Coronary artery (tissue), 2 donors: ENCODE measurements around the gene ATRN.

Experiments used
- DNase-seq: peaks from one replicate; pipeline ENCODE4 v3.0.0-alpha.2; 2017; ENCODE audit warnings: low spot score
- H3K27ac ChIP-seq, 2 donors: fragments of 200-600 bp; sonication (generic); one replicate each; pipeline ENCODE4 v1.5.1; 2016 to 2019
- H3K4me3 ChIP-seq: fragments of 200-600 bp; sonication (generic); 2 replicates; pipeline ENCODE4 v1.5.1; 2016; ENCODE audit warnings: mild to moderate bottlenecking, moderate library complexity
- TF ChIP-seq, protein P1 (sequence below): fragments of 200-600 bp; sonication (generic); IDR thresholded peaks from one replicate; pipeline ENCODE4 v1.5.1; 2019; ENCODE audit warnings: antibody characterized with exemption

The ATRN gene

DNA sequence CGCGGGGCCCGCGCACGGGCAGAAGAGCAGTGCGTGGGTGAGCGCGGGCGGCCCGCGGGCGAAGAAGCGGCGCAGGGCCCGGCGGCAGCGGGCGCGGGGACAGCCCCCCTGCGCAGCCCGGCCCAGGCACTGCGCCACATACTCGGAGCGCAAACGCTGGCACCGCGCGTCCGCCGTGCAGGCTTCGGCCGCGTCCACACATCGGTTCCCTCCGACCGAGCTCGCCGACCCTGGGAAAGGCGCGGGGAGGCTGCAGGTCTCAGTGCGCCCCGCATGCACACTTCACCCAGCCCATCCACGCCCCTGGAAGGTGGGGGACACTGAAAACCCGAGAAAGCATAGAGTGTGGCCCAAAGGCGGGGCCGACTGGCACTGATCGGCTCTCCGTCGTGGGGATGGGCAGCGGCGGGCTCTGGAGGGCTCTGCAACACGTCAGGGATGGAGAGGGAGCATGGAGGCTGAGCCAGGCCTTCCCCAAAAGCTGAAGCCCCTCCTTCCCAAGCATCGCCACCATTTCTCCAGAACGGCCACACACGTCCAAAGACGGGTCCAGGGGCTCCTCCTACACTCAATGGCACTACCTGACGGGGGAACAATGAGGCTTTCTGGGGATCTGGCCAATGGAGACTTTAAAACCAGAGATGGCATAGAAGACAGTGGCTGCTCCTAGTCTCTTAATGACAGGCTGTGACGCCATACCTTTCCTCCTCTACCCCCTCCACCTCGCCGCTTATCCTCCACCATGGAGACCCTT is 190.4 kb downstream of the ATRN start:
- peak overlapping the region; percentile 50 for H3K4me3 ChIP-seq
- DNase-seq, result no peak

DNA sequence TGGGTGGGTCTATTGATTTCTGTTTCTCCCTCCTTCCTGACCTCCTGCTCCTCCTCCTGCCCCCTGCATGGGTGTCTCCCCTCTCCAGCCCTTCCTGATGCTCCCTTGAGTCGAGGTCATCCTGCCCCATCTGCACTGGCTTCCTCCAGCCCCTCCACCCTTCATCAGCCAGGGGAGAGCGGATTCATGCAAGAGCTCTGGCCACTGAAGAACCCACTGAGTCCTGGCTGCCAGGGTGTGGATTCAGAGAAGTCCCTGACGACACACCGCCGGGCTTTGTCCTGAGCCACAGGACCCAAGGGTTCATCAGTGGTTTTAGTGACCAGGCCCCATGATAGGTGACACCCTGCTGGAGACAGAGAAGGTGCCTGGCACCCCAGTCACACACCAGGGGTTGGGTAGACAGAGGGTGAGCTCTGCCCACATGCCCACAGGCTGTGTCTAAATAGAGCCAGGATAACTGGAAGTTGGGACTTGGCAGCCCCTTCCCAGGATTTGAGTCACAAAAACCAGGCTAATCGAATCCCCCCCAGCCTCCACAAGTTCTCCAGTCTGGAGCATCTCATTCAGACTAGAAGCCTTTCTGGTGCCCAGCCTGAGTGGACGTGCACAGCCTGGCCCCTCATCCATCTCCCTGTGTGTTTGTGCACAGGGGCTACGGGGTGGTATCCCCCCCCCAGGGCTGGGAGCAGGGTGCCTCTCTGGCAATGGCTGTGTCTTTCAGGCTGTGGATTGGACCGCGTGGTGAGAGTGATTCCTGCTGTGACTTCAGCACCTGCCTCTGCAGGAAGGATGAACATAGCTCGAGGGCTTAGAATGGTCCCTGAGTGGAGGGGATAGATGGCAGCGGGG is 191.2 kb downstream of the ATRN start:
- Histone ChIP-seq H3K27ac (no peak overlapping the region), H3K4me3 (no peak overlapping the region)
- DNase-seq, result no peak
- TF ChIP-seq, protein P1, sequence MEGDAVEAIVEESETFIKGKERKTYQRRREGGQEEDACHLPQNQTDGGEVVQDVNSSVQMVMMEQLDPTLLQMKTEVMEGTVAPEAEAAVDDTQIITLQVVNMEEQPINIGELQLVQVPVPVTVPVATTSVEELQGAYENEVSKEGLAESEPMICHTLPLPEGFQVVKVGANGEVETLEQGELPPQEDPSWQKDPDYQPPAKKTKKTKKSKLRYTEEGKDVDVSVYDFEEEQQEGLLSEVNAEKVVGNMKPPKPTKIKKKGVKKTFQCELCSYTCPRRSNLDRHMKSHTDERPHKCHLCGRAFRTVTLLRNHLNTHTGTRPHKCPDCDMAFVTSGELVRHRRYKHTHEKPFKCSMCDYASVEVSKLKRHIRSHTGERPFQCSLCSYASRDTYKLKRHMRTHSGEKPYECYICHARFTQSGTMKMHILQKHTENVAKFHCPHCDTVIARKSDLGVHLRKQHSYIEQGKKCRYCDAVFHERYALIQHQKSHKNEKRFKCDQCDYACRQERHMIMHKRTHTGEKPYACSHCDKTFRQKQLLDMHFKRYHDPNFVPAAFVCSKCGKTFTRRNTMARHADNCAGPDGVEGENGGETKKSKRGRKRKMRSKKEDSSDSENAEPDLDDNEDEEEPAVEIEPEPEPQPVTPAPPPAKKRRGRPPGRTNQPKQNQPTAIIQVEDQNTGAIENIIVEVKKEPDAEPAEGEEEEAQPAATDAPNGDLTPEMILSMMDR, result no peak

More for the DNA sequence above, 190.4 kb downstream of the ATRN start:
- H3K27ac ChIP-seq, result no peak overlapping the region
- TF ChIP-seq, protein P1, result no peak

DNA sequence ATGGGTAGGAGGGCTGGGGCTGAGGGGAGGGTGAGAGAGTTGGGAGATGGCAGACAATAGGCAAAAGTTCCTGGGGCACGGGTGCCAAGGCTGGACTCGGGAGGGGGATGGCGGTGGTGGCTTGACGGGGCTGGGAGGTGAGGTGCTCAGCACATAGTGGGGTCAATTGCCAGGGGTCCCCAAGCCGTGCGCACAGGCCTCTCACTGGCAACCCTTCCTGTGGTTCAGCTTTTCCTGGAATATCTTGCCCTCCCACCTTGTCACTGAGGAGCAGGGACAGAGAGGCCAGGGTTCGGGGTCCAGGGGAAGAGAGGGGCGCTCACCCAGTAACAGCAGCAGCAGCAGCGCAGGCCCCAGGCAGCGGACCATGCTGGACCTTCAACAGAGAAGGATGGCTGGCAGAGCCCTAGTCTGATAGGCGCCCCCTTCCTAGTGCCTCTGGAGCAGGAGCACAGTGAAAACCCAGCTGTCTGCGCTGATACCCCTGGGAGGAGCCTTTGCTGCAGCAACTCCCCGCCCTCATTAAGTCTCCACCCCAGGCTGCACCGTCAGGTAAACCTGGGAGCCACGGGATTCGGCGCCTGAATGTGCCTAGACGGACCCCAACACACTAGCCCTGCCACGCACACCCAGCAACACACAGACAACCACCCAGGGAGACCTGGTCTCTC is 192.3 kb downstream of the ATRN start, which contains the start of gene GFRA4:
TSS of gene GFRA4 (minus strand) at position 369 of the 671 bp plus-strand sequence. CDS start at position 369, 0 bp downstream.
- TF ChIP-seq, protein P1, result no peak
- no peak within 1 kb of the TSS for H3K27ac ChIP-seq
- no peak for DNase-seq
- no peak within 1 kb of the TSS for H3K4me3 ChIP-seq

DNA sequence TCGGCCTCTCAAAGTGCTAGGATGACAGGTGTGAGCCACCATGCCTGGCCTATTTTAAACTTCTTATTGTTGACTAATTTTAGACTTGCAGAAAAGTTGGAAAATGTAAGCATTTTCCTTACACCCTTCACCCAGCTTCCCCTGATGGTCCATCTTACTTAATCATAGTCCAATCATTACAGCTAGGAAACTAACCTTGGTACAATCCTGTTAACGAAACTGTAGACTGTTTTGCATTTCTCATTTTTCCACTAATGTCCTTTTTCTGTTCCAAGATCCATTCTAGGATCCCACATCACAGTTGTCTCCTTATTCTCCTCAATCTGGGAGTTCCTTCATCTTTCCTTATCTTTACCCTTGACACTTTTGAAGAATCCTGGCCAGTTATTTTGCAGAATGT is 193.0 kb downstream of the ATRN start:
- H3K27ac ChIP-seq, result no peak overlapping the region
- no peak overlapping the region for H3K4me3 ChIP-seq
- no peak for DNase-seq
- TF ChIP-seq, protein P1, result no peak

DNA sequence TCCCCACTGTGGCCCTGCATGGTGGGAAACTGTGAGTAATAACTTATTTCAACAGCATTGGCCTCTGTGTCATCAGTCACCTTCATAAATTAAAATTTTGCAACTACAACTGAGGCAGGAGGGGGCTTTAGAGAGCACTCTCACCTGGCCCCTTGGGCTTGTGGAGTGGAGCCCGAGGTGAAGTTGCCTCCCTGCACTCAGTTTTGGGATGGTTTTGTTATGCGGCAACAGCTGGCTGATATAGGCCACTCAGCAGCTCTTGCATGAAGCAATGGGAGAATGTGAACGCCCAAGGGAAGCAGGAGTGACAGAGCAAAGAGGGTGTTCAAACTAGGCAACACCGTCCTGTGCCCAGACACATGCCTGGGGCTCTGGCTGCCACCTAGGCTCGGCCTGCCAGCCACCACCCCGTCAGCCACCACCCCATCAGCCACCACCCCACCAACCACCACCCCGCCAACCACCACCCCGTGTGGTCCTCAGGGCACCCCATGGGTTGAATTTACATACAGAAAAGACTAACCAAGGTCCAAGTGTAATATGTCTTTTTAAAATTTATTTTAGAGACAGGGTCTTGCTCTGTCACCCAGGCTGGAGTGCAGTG is 196.7 kb downstream of the ATRN start:
- Histone ChIP-seq H3K27ac (no peak overlapping the region), H3K4me3 (no peak overlapping the region)
- TF ChIP-seq, protein P1, result no peak
- no peak for DNase-seq

DNA sequence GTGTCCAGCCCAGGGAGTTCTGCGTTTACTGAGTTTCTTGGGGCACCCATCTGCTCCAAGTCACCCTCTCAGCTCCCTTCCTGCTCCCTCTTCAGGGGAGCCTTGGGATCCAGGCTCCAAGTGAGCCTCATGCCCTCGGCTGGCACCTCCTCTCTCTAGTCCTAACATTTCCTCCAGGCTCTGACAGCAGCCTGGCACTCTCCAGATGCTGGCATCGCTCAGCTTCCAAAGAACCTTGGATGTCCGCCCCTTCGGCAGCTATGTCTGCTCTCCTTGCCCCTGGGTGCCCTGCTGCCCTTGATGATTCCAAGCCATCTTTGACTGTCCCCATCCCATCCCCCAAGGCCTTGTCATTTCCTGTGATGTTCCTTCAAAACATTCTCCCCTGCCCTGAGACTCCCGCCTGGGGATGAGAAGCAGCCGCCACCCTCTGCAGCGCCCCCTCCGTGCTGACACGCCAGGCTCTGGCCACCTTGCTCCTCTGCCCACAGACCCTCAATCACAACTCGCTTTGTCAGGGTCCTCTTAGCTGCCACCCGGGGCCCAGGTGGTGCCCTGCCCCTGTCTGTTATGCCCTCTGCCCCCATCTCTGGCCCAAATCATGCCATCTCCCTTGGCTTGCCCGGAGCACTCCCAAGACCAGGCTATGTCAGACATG is 199.0 kb downstream of the ATRN start:
- H3K27ac ChIP-seq, result no peak overlapping the region

More for the DNA sequence above, 199.0 kb downstream of the ATRN start:
- DNase-seq, result no peak
- H3K4me3 ChIP-seq, result no peak overlapping the region
- TF ChIP-seq, protein P1, result no peak
